Skin of body (tissue), 3 donors: ENCODE results near the gene DNER. TPM values are rescaled to one million over a fixed set of nuclear protein-coding genes. Genes with fewer than 3 reads are reported as not detected.
"Not testable (repeated sequence)": the region's sequence is repeated elsewhere in the genome, so short reads cannot be mapped to it uniquely, and the experiment has no call there.

Experiments used
- DNase-seq: peaks from one replicate; lab custom pipeline; 2025; lab: John Stamatoyannopoulos, UW
- small RNA-seq: library from RNA; depleted of rRNA; stranded (forward); fragments of <200 nt; gene quantifications from one replicate; pipeline ENCODE3, GENCODE V24; 2014; ENCODE audit warnings: low replicate concordance
- total RNA-seq: library from RNA; depleted of rRNA; stranded (reverse); fragments of >200 nt; gene quantifications from one replicate; pipeline ENCODE4 v1.2.3, GENCODE V29; 2014

DNER gene
- total RNA-seq, 1 donor from 2014 or later: 3.3 TPM

GRCh38 chr2:229344151-229344551, 370.2 kb downstream of the DNER start:
- DNase-seq: no peak

- no peak for DNase-seq
Measured at GRCh38 chr2:229343661-229344060, 370.7 kb downstream of the DNER start.

- no peak for DNase-seq
Measured at GRCh38 chr2:229342376-229342775, 372.0 kb downstream of the DNER start.

- DNase-seq: no peak
Measured at GRCh38 chr2:229340086-229340760, 374.1 kb downstream of the DNER start.

GRCh38 chr2:229339618-229340017, 374.7 kb downstream of the DNER start:
- no peak for DNase-seq

- DNase-seq: not testable (repeated sequence)
Measured at GRCh38 chr2:229339171-229339570, 375.2 kb downstream of the DNER start.

- DNase-seq: no peak
Measured at GRCh38 chr2:229335877-229336346, 378.4 kb downstream of the DNER start.

GRCh38 chr2:229335330-229335729, 379.0 kb downstream of the DNER start:
- no peak for DNase-seq

- peak; percentile 17 for DNase-seq
Measured at GRCh38 chr2:229330952-229331351, 383.4 kb downstream of the DNER start.

- DNase-seq: no peak
Measured at GRCh38 chr2:229319558-229319957, 394.8 kb downstream of the DNER start.

- DNase-seq: no peak
Measured at GRCh38 chr2:229314117-229314516, 400.2 kb downstream of the DNER start.

- peak; percentile 89 for DNase-seq
Measured at GRCh38 chr2:229313591-229313990, 400.8 kb downstream of the DNER start.

Small RNAs within 50 kb of the gene (small RNA-seq; reads per million reads assigned to genes)
- gene RNU7-9P: 0.12 reads per million

Other genes starting within 250 kb of the DNER start
- gene TRIP12, start 207.5 kb upstream of the DNER start, total RNA-seq: 226 TPM
- gene FBXO36, start 207.9 kb upstream of the DNER start, total RNA-seq: 4.5 TPM